GM18505 (cell line): ENCODE data around the gene MICA.
"Not testable (repeated sequence)": the region's sequence is repeated elsewhere in the genome, so short reads cannot be mapped to it uniquely, and the experiment has no call there.

Experiments
- ATAC-seq: cut with Tn5 transposase; IDR thresholded peaks from one replicate; pipeline ENCODE4 v1.9.1; 2021; ENCODE audit not compliant: unreplicated experiment
- POLR2A ChIP-seq: IDR thresholded peaks from 4 replicates; pipeline ENCODE4 v1.6.1; 2011; ENCODE audit warnings: borderline replicate concordance; ENCODE audit not compliant: insufficient read depth, insufficient read length; ENCODE audit errors: extremely low read depth

The MICA gene

GRCh38 chr6:31375699-31376098 lies 27.7 kb upstream of the MICA start:
- no peak for TF ChIP-seq POLR2A
- no peak for ATAC-seq

GRCh38 chr6:31377029-31377428 lies 26.4 kb upstream of the MICA start:
- TF ChIP-seq POLR2A, result no peak
- no peak for ATAC-seq

- no peak for ATAC-seq
- TF ChIP-seq POLR2A, result no peak
These were observed 25.2 kb upstream of the MICA start for GRCh38 chr6:31378062-31378720.

GRCh38 chr6:31378721-31379103 lies 24.7 kb upstream of the MICA start:
- ATAC-seq, result no peak
- no peak for TF ChIP-seq POLR2A

- ATAC-seq, result no peak
- no peak for TF ChIP-seq POLR2A
These were observed 23.5 kb upstream of the MICA start for GRCh38 chr6:31379850-31380249.

GRCh38 chr6:31381666-31382065 lies 21.7 kb upstream of the MICA start:
- no peak for ATAC-seq
- no peak for TF ChIP-seq POLR2A

- ATAC-seq, result no peak
- no peak for TF ChIP-seq POLR2A
These were observed 20.2 kb upstream of the MICA start for GRCh38 chr6:31383149-31383548.

- ATAC-seq, result no peak
- TF ChIP-seq POLR2A, result no peak
These were observed 18.4 kb upstream of the MICA start for GRCh38 chr6:31385041-31385440.

- no peak for ATAC-seq
- no peak for TF ChIP-seq POLR2A
These were observed 17.3 kb upstream of the MICA start for GRCh38 chr6:31386099-31386498.

GRCh38 chr6:31386977-31387376 lies 16.4 kb upstream of the MICA start:
- TF ChIP-seq POLR2A, result no peak
- ATAC-seq, result no peak

GRCh38 chr6:31388916-31389801 lies 14.2 kb upstream of the MICA start:
- ATAC-seq, result not testable (repeated sequence)

- ATAC-seq, result not testable (repeated sequence)
These were observed 13.6 kb upstream of the MICA start for GRCh38 chr6:31389802-31390132.

- no peak for ATAC-seq
- no peak for TF ChIP-seq POLR2A
These were observed 9.5 kb upstream of the MICA start for GRCh38 chr6:31393932-31394331.

GRCh38 chr6:31394381-31394780 lies 9.0 kb upstream of the MICA start:
- TF ChIP-seq POLR2A, result no peak
- ATAC-seq, result no peak
